PC-9 (cell line): ENCODE results near the gene STAT4.

ENCODE experiments used
- EZH2 ChIP-seq: fragments of 200-600 bp; sonication (generic); IDR thresholded peaks from 2 replicates; pipeline ENCODE4 v1.8.0; 2017; ENCODE audit warnings: antibody characterized with exemption, low read depth
- TF ChIP-seq, protein P1 (sequence below): fragments of 200-600 bp; sonication (generic); conservative IDR thresholded peaks from 2 replicates; pipeline ENCODE4 v1.6.1; 2017; ENCODE audit warnings: mixed run types, antibody characterized with exemption, mild to moderate bottlenecking, moderate library complexity

DNA sequence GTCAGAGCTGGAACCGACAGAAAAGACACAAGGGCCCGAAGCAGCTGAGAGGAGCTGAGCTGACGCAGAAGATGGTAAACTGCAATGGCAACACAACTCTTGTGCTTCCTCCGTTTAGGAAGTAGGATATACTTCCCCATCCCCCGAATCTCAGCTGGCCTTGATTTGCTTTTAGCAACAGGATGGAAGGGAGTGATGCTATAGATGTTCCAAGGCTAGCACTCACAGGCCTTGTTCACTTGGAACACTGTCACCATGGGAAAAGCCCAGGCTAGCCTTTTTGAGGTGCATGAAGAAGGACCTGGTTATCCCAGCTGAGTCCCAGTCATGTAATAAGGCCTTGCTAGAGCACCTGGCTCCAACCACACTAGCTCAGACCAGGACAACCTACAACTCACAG is 162.9 kb downstream of the STAT4 start:
- TF ChIP-seq, protein P1, sequence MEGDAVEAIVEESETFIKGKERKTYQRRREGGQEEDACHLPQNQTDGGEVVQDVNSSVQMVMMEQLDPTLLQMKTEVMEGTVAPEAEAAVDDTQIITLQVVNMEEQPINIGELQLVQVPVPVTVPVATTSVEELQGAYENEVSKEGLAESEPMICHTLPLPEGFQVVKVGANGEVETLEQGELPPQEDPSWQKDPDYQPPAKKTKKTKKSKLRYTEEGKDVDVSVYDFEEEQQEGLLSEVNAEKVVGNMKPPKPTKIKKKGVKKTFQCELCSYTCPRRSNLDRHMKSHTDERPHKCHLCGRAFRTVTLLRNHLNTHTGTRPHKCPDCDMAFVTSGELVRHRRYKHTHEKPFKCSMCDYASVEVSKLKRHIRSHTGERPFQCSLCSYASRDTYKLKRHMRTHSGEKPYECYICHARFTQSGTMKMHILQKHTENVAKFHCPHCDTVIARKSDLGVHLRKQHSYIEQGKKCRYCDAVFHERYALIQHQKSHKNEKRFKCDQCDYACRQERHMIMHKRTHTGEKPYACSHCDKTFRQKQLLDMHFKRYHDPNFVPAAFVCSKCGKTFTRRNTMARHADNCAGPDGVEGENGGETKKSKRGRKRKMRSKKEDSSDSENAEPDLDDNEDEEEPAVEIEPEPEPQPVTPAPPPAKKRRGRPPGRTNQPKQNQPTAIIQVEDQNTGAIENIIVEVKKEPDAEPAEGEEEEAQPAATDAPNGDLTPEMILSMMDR = no peak
- no peak for TF ChIP-seq EZH2
